ENCODE results near the gene CENPM. TPM values are rescaled to one million over a fixed set of nuclear protein-coding genes. Genes with fewer than 3 reads are reported as not detected.
A peak's percentile ranks its signal among the peaks of the same experiment; 100 is the strongest.

The CENPM gene
- total RNA-seq, 1 donor from 2014 or later, result not detected

GRCh38 chr22:41933411-41934177 is 13.4 kb downstream of the CENPM start:
- DNase-seq (ENCODE audit: low spot score), result no peak

DNA sequence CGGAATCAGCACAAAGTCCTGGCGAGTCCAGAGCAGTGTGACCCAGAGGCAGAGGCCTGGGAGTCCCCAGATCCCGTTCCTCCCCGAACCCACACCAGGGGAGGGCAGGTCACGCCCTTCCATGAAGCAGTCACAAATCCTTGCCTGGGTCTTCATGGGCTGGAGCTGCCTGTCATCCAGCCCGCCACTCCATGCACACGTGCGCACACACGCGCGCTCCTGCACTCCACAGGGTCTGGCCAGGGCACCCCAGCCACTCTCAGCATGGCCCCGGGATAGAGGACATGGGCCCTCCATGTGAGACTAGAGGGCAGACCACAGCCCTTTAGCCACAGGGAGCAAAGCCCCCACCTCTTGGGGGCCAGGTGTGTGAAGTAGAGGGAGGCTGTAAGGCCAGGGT is 14.6 kb downstream of the CENPM start:
- no peak for DNase-seq (ENCODE audit: low spot score)

DNA sequence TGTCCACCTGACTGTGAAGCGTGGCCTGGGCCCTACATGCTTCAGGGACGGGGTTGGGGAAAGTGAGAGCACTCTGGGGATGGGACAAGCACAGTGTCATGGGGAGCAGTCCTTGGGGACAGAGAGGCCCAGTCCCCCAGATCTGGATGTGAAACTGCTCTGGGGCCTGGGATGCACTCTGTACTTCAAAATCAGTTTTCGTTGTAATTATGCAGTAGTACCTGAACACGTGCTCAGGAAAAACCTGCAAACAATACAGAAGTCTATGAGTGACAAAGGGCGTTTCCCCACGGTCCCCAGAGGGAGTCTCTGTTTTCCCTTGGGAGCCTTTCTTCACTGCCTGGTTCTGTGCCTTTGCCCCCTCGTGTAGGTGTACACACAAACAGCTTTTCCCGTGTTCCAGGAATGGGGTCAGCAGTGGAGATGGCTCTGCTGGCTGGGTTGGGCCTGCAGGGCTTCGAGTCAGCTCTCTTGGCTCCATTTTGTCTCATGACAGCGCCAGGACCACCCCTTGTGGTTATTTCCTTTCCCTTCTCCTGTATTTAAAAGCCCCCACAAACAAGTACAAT is 15.2 kb downstream of the CENPM start:
- no peak for DNase-seq (ENCODE audit: low spot score)

- no peak for DNase-seq (ENCODE audit: low spot score)
Measured at GRCh38 chr22:41929418-41929810, 17.5 kb downstream of the CENPM start.

DNA sequence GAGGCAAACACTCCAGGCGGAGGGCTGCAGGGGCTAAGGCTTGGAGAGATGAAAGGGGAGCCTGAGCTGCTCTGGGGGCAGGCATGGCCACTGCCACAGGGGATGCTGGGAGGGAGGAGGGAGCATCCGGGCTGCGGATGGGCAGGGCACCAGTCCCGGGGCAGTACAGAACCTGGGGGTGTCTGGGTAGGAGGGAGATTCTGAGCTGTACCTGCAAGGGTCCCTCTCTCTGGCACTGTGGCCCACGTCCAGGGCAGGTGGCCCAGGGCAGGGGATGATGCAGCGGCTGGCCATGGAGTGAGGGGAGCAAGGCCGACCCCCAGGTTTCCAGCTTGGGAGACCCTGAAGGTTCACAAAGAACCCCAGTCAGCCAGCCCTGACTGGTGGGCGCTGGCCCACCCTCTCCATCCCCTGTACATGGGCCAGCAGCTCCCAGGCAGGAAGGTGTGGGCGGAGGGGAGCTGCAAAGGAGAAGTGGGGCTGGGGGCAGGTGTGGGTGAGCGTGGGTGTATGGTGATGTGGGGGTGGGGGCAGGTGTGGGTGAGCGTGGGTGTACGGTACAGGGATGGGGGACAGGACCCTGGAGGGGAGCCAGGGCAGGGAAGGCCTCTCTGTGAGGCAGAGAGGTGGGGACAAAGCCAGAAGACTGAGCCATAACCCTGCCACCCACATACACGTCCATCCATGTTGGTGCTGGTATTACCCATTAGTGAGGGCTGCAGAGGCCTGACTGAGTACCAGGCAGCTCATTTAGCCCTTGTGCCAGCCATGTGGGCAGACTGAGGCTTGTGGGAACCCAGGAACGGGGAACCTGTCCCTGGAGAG is 18.1 kb downstream of the CENPM start:
- DNase-seq (ENCODE audit: low spot score), result no peak

DNA sequence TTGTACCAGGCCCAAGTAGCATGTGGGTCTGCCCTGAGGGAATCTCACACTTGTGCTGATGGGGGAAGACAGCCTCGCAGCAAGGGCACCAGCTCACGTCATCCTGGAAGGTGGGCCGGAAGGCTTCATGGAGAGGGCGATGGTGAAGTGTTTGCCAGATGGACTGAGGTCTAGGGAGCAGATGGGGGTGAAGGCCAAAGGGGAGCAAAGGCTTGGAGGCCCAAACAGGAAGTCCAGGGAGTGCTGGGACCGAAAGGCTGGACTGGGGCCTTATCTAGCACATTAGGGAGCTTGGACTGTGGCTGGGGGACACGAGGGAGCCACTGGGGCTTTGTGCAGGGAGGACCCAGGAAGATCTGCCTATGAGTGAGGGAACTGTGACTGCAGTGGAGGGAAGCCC is 19.1 kb downstream of the CENPM start:
- no peak for DNase-seq (ENCODE audit: low spot score)

GRCh38 chr22:41925783-41926460 is 21.0 kb downstream of the CENPM start:
- DNase-seq (ENCODE audit: low spot score), result no peak

DNA sequence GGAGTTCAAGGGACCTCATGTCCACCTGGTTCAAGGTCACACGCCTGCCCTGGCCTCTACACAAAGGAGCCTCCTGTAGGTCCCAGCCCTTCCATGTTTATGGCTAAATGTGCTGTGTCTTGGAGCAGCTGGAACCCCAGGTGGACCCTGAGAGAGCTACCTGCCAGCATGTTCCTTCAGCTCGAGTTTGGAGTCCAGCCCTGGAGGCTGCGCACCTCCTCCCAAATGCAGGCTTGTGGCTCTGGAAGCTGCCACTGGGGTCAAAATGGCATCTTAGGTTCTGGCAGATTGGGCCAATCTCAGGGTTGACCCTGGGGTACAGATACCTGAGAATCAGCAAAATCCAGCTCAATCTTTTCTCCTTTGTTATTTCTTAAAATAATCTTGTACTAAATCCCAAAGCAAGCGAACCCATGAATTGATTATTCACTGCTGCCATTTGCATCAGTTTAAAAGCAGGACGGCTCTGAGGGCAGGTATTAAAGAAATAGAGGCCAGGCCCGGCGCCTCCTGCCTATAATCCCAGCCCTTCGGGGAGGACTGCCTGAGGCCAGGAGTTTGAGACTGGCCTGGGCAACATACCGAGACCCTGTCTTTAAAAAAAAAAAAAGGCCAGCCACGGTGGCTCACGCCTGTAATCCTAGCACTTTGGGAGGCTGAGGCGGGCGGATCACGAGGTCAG is 23.2 kb downstream of the CENPM start:
- no peak for DNase-seq (ENCODE audit: low spot score)

DNA sequence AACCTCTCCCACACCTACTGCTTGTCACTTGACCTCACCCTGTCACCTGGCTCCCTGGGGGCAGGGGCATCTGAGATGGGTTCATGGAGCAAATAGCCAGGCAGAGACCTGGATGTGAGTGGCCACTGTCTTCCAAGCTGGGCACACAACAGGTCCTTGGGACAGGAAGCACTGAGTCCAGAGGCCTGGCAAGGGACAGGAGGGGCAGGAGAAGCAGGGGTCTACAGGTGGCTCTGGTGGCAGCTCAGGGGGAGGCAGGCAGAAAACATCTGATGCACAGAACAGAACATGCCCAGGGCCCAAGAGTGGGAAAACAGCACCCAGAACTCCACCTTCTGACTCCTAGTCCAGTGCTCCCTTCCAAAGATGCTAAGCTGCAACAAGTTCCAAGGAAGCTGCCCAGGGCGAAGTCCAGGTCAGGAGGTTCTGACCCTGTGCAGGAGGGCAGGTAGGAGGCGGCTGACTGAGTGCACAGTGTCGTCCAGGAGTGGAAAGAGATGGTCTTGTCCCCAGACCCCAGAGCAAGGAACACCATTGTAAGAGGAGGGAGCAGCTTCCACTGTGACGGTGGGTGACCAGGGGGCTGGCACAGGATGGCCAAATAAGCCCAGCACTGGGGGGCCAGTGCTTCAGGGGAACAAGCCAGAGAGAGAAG is 23.9 kb downstream of the CENPM start:
- DNase-seq (ENCODE audit: low spot score), result no peak

DNA sequence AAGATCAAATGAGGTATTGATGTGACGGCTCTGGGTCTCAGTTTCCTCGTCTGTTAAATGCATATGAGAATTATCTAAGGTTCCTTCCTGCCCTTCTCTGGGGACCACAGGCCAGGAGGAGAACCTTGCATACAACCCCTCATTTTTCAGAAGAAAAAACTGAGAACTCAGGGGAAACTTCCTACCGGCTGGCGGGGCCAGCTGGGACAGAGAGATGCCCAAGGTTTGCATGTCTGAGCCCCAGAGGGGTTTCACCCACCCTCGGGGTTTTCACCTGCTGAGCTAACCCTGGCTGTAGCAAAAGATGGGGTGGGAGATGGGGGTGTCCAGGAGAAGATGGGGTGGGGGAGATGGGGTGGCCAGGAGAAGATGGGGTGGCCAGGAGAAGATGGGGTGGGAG is 24.6 kb downstream of the CENPM start:
- DNase-seq (ENCODE audit: low spot score), result no peak

DNA sequence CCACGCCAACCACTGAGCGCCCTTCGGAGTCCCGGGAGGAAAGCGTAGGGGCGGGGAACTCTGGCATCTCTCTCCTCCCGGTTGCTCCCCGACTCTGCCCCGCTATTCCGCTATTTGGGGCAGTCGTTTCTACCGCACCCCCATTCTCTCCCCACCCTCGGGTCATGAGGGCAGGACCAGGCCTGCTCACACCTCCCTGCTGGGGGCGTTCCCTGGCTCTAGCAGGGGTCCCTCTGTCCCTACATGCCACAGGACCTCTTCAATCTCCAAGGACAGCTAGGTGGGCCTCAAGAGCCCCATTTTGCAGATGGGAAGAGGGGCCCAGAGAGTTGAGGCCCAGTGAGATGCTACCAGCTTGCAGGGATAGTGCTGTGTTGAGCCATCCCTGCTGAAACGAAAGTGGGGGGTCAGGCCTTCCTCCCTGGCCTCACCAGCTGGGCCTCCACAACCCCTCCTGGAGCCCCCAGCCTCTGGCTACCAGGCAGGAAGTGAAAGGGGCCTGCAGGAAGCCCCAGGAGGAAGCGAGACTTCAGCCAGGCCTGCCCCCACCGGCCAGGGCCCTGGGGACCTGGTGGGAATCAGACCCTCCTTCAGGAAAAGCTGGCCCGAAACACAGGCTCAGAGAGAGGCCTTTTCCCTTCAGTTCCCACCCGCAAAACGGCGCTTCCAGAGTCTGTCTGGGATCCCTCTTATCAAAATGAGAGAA is 26.5 kb downstream of the CENPM start:
- DNase-seq (ENCODE audit: low spot score), result peak; percentile 23

DNA sequence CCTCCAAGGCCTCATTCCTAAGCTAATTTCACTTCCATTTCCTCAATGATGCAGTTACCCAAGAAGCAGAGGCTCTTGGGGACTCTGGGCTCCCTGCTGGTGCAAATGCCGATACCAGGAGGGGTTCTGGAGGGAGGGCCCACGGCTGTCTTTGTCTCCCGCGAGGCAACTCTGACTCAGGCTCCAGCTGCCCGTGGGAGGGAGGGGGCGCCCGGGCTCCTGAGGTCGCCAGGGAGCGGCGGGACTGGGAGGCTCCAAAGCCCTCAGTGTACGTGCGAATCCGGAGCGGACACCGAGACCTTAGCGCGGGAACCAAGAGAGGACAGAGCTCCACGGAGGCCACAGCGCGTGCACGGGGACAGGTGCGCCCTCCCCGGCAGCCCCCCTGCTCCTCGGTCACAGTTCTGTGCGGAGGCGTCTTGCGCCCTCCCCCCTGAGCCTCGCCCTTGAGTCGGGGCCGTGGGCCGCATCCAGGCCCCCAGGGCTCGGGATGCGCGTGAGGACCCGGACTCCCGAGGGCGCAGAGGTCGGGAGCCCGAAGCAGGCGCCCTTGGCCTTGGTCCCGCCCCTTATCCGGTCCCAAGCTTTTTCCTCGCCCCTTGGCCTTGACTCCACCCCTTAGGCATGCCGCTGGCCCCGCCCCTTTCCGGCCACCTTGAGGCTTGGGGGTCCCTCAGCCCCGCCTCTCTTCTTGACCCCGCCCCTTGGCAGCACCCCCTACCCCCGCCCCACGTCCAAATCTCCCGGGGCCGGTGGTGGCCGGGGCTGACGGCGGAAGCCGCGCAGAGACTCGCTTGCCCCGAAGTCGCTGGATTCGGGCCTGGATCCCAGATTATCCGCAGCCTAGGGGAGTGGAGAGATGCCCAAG is 27.4 kb downstream of the CENPM start:
- peak; percentile 35 for DNase-seq (ENCODE audit: low spot score)

- peak; percentile 54 for DNase-seq (ENCODE audit: low spot score)
Measured at GRCh38 chr22:41917903-41918791, 28.8 kb downstream of the CENPM start.

DNA sequence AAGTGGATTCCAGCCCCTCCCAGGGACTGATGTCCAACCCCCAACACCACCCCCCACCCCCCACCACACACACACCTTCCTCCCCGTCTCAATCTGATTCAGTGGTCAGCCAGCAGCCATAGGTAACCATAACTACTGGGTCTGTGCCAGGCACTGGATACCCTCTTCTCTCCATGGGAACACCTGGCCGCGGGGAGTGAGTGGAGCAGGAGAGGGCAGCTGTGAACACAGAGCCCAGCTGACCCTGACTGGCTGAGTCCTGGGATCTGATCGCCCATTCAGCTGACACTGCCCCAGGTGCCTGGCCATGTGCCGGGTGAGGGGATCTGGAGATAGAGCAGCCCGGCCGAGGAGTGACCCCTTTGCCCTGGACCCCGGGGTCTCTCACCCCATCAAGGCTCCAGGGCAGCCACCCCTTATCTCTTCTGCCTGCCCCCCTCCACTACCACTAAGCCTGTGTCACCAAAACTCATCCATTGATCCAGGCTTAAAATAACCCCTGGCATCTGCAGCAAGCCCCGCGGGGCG is 29.5 kb downstream of the CENPM start:
- no peak for DNase-seq (ENCODE audit: low spot score)

- no peak for DNase-seq (ENCODE audit: low spot score)
Measured at GRCh38 chr22:41916745-41917358, 30.1 kb downstream of the CENPM start.

- no peak for DNase-seq (ENCODE audit: low spot score)
Measured at GRCh38 chr22:41915786-41916493, 31.0 kb downstream of the CENPM start.

Data from umbilical cord (tissue), 2 donors.